Neural cell (in vitro differentiated cells): ENCODE results near the gene OPA1.

Experiments used
- CTCF ChIP-seq: fragments of 450-650 bp; IDR thresholded peaks from 2 replicates; pipeline ENCODE4 v1.5.1; 2014; ENCODE audit warnings: antibody characterized with exemption, mild to moderate bottlenecking, moderate library complexity; ENCODE audit not compliant: poor library complexity, severe bottlenecking
- EP300 ChIP-seq: fragments of 450-650 bp; conservative IDR thresholded peaks from 2 replicates; pipeline ENCODE4 v1.6.1; 2014; ENCODE audit warnings: antibody characterized with exemption, mild to moderate bottlenecking, moderate library complexity; ENCODE audit not compliant: poor library complexity, severe bottlenecking
- EZH2 ChIP-seq: fragments of 200-600, 300-800 bp; shearing (Covaris generic), sonication (generic); IDR thresholded peaks from 2 replicates; pipeline ENCODE4 v1.6.1; 2014; ENCODE audit warnings: antibody characterized with exemption, low read length, borderline replicate concordance, mild to moderate bottlenecking; ENCODE audit not compliant: insufficient read depth, poor library complexity, severe bottlenecking
- POLR2AphosphoS5 ChIP-seq: IDR thresholded peaks from 2 replicates; pipeline ENCODE4 v1.6.1; 2012
- REST ChIP-seq: IDR thresholded peaks from 2 replicates; pipeline ENCODE4 v1.6.1; 2012; ENCODE audit warnings: borderline replicate concordance
- TAF1 ChIP-seq: IDR thresholded peaks from 2 replicates; pipeline ENCODE4 v1.6.1; 2012; ENCODE audit warnings: low read depth

GRCh38 chr3:193704431-193704830 lies 111.4 kb downstream of the OPA1 start:
- no peak for TF ChIP-seq POLR2AphosphoS5
- TF ChIP-seq CTCF, result no peak
- no peak for TF ChIP-seq REST
- TF ChIP-seq EZH2, result no peak
- TF ChIP-seq TAF1, result no peak
- TF ChIP-seq EP300, result no peak
